ENCODE data around the gene SCAMP2.
A peak's percentile ranks its signal among the peaks of the same experiment; 100 is the strongest.

DNA sequence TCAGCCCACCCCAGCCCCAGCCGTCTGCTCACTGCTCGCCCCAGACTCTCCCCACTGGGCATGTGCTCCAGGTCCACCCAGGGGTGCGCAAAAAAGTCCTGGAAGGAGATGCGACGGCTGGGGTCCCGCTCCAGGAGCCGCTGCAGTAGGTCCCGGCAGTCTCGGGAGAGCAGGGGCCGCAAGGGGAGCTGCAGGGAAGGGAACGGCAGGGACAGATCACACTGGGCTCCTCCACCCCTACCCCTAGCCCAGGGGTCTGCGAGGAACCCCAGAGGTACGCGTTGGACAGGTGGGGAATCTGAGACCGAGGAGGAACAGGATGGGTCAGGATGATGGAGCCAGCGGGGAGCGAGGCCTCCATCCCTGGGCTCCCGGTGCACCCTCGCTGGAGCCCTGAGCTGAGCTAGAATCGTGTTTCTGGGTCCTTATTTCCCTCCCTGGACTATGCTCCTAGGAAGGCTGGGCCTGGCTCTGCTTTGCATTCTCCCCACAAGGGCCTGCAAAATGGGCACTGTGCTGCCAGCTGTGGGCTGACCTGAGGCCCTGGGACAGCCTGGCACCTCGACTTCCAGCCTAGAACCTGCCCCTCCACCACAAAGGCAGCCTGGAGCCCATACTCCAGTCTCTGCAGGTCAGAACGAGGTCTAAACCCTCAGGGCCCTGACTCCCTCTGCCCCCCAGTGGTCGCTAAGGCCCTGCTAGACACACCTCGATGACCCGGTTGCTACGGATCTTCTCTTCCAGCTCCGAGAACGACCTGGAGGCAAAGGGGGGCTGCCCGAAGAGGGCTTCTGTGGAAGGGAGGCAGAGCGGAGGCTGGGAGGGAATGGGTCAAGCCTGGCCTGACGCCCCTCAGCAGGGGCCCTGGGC is 33.4 kb downstream of the SCAMP2 start:
- no peak for TF ChIP-seq POLR2AphosphoS5 (IDR thresholded peaks at IDR 0.05; ENCODE audit: low read depth, low read length)
- TF ChIP-seq, protein P1, sequence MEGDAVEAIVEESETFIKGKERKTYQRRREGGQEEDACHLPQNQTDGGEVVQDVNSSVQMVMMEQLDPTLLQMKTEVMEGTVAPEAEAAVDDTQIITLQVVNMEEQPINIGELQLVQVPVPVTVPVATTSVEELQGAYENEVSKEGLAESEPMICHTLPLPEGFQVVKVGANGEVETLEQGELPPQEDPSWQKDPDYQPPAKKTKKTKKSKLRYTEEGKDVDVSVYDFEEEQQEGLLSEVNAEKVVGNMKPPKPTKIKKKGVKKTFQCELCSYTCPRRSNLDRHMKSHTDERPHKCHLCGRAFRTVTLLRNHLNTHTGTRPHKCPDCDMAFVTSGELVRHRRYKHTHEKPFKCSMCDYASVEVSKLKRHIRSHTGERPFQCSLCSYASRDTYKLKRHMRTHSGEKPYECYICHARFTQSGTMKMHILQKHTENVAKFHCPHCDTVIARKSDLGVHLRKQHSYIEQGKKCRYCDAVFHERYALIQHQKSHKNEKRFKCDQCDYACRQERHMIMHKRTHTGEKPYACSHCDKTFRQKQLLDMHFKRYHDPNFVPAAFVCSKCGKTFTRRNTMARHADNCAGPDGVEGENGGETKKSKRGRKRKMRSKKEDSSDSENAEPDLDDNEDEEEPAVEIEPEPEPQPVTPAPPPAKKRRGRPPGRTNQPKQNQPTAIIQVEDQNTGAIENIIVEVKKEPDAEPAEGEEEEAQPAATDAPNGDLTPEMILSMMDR (IDR thresholded peaks at IDR 0.05): peak; percentile 47
- TF ChIP-seq, protein P2, sequence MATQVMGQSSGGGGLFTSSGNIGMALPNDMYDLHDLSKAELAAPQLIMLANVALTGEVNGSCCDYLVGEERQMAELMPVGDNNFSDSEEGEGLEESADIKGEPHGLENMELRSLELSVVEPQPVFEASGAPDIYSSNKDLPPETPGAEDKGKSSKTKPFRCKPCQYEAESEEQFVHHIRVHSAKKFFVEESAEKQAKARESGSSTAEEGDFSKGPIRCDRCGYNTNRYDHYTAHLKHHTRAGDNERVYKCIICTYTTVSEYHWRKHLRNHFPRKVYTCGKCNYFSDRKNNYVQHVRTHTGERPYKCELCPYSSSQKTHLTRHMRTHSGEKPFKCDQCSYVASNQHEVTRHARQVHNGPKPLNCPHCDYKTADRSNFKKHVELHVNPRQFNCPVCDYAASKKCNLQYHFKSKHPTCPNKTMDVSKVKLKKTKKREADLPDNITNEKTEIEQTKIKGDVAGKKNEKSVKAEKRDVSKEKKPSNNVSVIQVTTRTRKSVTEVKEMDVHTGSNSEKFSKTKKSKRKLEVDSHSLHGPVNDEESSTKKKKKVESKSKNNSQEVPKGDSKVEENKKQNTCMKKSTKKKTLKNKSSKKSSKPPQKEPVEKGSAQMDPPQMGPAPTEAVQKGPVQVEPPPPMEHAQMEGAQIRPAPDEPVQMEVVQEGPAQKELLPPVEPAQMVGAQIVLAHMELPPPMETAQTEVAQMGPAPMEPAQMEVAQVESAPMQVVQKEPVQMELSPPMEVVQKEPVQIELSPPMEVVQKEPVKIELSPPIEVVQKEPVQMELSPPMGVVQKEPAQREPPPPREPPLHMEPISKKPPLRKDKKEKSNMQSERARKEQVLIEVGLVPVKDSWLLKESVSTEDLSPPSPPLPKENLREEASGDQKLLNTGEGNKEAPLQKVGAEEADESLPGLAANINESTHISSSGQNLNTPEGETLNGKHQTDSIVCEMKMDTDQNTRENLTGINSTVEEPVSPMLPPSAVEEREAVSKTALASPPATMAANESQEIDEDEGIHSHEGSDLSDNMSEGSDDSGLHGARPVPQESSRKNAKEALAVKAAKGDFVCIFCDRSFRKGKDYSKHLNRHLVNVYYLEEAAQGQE (IDR thresholded peaks at IDR 0.05; ENCODE audit: insufficient read depth in 1 of 2, low read depth in 2 of 2, low read length in 1 of 2): no peak
